Measurements from ENCODE around the gene LMBR1L. TPM values are rescaled to one million over a fixed set of nuclear protein-coding genes. Genes with fewer than 3 reads are reported as not detected.

Gene LMBR1L
- total RNA-seq, 4 donors from 2014 or later = 25.6 to 94.2 (median 54.5) TPM

DNA sequence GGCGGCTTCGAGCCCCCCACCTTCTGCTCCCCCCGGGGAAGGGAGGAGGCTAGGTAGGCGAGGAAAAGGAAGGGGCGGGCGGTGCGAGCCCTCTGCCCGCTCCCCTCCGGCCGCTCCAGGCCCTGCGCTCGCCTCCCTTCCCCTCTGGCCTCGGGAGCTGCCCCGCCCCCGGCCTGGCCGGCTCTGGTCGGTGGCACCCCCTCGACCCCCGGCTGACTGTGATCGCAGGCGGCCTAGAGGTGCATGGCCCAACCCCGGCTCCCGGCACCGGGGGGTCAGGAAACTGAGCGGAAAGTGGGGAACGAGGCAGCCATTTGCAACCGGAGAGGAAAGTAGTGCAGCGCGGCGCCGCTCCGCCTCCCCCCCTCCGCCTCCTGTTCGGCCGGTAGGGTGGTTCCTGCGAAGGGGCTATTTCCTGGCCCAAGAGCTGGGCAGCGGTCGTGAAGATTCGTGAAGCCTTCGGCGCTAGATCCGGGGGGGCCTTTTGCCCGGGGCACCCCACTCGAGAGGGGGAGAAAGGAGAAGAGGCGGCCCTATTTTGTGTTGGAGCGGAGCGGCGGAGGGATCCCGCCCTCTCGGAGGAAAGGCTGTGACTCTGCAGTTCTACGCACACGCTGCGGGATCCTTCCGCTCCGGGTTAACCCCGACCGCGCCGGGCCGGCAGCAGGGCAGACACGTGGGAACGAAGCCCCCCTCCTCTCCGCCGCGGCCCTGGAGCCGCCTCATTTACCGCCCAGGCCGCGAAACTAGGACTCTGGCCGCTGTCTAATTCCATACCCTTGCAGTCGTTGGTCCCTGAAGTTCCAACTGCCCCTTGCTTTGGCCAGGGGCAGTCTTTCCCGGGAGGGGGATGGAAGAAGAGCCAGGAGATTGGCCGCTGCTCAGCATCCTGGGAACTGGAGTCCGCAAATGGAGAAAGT lies 50.1 kb downstream of the LMBR1L start, which contains the start of gene KMT2D:
Gene KMT2D (minus strand): TSS at position 558 of the 920 bp plus-strand sequence. CDS start 5,470 bp downstream, outside the sequence.
- TF ChIP-seq, protein P1, sequence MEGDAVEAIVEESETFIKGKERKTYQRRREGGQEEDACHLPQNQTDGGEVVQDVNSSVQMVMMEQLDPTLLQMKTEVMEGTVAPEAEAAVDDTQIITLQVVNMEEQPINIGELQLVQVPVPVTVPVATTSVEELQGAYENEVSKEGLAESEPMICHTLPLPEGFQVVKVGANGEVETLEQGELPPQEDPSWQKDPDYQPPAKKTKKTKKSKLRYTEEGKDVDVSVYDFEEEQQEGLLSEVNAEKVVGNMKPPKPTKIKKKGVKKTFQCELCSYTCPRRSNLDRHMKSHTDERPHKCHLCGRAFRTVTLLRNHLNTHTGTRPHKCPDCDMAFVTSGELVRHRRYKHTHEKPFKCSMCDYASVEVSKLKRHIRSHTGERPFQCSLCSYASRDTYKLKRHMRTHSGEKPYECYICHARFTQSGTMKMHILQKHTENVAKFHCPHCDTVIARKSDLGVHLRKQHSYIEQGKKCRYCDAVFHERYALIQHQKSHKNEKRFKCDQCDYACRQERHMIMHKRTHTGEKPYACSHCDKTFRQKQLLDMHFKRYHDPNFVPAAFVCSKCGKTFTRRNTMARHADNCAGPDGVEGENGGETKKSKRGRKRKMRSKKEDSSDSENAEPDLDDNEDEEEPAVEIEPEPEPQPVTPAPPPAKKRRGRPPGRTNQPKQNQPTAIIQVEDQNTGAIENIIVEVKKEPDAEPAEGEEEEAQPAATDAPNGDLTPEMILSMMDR (IDR thresholded peaks at IDR 0.05; ENCODE audit: low read depth) = no peak

DNA sequence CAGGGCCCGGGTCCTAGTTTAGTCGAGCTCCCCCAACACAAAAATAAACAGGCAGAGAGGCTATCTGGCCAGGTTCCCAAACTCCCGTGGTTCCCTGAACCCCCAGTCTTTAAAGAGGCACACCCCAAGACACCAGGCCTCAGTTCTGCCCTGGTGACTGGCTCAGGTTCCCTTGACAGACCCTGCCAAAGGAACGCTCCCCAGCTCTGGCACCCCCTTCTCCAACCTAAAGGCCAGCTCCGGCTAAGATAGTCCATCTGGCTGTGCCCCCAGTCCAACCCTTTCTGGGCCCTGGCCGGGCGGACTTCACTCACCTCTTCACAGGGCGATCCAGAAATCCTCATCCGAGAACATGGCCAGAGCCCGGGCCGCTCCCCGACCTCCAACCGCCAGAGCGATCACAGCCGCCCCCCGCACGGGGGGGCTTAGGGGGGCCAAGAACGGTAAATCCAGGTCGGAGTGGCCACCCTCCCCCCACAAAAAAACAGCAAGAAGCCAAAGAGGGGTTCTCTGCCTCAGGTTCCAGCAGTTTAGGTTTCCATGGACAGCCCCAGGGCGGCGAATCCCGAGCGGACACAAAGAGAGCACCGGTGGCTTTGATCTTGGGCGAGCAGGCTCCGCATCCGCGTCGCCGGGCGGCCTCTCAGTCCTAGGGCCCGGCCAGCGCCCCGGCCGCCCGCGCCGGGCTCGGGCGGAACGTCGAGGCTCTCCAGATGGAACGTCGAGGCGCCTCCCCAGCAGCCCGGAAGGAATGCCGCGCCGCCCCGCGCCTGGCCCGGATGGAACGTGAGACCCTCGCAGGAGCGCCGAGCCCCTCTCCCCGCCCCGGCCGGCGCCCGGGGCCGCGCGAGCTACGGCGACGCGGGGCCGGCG lies 51.1 kb downstream of the LMBR1L start:
- TF ChIP-seq, protein P1 (IDR thresholded peaks at IDR 0.05; ENCODE audit: low read depth) = no peak

DNA sequence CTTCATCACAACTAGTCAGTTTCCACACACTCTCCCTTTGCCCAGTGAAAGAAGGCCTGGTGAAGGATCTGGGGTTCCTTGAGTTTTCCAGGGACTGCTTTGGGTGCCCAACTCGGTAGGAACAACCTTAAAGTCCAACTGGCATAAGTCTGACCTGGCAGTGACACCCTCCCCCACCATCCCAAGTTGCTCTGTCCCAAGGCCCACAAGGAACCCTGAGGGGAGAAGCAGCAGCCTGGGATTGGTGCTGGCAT lies 51.7 kb downstream of the LMBR1L start:
- TF ChIP-seq, protein P1 (IDR thresholded peaks at IDR 0.05; ENCODE audit: low read depth) = no peak

DNA sequence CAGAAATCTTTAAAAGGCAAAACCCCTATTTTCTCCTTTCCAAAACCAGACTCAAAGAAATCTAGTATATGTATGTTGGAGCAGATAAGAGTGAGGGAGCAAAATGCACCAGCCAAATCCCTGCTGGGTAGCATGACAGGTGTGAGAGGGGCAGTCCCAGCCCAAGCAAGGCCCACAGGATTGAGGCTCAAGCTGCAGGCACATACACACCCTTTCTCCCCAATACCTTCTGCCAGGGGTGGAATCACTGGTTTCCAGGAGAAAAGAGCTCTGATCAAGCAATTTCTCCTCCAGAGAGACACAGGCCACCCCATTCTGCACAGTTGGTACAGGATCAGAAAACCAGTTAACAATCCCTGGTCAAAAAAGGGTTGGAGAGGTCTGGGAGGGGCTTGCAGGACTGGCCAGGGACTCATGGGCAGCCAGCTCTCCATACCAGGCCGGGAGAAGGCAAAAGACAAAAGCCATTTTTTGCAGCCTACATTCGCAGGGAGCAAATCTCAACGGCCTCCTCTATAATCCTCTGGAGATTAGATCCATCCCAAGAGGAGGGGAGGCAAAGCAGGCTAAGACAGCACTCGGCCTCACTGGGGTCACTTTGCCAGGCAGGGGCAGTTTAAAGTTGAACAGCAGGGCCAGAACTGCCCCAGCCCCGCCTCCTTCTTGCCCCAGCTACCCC lies 52.1 kb downstream of the LMBR1L start:
- TF ChIP-seq, protein P1 (IDR thresholded peaks at IDR 0.05; ENCODE audit: low read depth) = no peak

DNA sequence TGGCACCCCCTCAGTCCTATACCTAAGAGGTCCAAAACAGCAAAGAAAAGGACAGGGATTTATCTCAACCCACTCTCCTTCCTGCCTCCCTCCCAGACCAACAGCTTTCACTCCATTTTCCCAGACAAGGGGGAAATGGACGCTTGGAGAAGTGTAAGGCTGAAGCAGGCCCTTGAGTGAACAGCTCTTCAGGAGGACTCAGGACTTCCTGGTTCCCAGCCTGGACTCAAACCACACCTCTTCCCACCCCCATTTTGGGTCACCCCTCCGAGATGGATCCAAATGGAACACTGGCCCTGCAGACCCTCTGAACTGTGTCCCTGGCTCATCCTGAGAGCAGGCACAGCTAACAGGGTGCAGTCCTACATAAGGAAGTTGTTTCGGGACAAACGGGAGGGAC lies 52.8 kb downstream of the LMBR1L start:
- TF ChIP-seq, protein P1 (IDR thresholded peaks at IDR 0.05; ENCODE audit: low read depth) = no peak

DNA sequence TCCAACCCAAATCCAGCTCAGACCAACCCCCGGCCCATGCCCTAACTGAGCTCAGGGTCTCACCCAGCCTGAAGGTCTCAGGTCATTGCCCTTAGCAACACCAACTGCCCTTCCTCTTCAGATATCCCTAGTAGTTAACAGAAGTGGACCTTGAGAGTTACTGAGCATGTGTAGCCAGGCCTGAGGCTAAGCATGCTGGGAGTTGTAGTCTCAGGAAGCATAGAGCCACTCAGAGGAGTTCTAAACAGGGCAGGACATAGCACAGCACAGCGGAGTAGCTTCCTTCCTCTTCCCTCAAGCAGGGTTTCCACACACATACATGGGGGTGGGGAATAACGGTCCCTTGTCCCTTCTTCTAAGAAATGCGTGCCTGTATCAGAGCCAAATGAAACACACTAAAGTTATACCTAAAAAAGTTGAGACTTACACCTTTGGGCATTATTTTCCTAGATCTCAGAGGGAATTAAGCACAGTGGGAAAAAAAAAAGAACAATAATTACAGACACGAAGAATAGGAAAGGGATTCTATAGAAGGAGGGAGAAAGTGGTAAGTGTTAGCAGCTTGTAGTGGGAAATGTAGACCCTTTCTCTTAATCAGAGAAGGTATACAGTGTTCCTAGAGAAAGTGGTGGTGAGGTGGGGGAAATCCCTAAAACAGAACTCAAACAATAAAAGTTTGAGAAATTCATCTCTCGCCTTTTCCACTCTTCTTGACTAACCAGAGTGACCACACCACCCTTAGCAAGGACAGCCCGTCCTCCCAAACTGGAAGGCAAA lies 54.5 kb downstream of the LMBR1L start:
- TF ChIP-seq, protein P1 (IDR thresholded peaks at IDR 0.05; ENCODE audit: low read depth) = no peak

Data from subcutaneous adipose tissue (tissue), 4 donors.